IPS-15b (cell line): ENCODE results near the gene IQCF6.
"Not testable (repeated sequence)": the region's sequence is repeated elsewhere in the genome, so short reads cannot be mapped to it uniquely, and the experiment has no call there.

ENCODE experiments used
- H3K27me3 ChIP-seq: one replicate; pipeline ENCODE4 v1.6.1; 2013; ENCODE audit warnings: low read length; ENCODE audit not compliant: control insufficient read depth, insufficient read depth
- H3K36me3 ChIP-seq: one replicate; pipeline ENCODE4 v1.6.1; 2013; ENCODE audit warnings: low read length; ENCODE audit not compliant: control insufficient read depth, insufficient read depth
- H3K4me1 ChIP-seq: one replicate; pipeline ENCODE4 v1.6.1; 2013; ENCODE audit warnings: mild to moderate bottlenecking, low read length; ENCODE audit not compliant: control insufficient read depth, insufficient read depth
- H3K4me3 ChIP-seq: one replicate; pipeline ENCODE4 v1.5.1; 2013; ENCODE audit warnings: low read depth, low read length
- H3K9ac ChIP-seq: one replicate; pipeline ENCODE4 v1.6.1; 2013; ENCODE audit warnings: low read depth, mild to moderate bottlenecking, low read length
- H3K9me3 ChIP-seq: one replicate; pipeline ENCODE4 v1.6.1; 2013; ENCODE audit warnings: mild to moderate bottlenecking, low read length; ENCODE audit not compliant: control insufficient read depth, insufficient read depth

The IQCF6 gene

DNA sequence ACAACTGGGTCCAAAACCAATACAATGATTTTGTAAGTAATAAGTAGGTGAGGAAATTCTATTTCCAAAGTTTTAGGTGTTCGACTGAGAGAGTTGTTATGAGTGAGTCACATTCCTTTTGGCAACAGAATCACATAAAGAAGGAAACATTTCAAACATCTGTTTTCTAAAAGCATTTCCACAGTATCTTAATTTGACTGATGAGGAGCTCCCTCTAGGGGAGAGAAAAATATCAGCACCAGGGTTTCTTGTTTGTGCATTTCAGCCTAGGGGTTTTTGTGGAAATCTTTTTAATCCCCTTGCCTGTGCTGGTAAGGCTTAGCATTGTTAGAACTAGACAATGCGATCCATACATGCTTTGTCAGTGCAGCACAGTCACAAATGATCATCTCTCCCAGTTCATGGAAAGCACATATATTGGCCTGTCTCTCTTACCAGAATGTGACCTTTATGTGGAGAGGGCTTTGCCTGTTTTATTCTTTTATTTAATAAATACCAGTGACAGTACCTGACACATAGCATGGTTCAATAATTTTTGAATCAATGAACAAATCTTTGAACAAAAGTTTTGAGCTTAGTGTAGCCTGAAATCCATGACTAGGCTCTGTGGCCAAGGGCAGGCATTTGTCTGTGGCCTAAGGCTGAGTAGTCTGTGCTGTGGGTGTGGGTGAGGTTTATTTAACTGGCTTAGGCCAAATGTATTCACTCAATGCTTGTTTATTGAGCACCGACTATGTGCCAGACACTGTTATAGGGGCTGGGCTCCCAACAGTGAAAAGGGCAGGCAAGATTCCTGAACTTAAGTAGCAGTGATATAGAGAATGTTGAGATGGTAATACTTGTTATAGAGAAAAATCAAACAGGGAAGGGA lies 21.1 kb upstream of the IQCF6 start:
- no peaks in the 10 kb centered on the region for H3K36me3 ChIP-seq
- no peaks in the 10 kb centered on the region for H3K27me3 ChIP-seq
- peaks cover 20% of the 10 kb centered on the region for H3K4me1 ChIP-seq
- H3K9ac ChIP-seq: no peak overlapping the region
- H3K9me3 ChIP-seq: no peaks in the 10 kb centered on the region
- no peak overlapping the region for H3K4me3 ChIP-seq

GRCh38 chr3:51798411-51798963 lies 19.4 kb upstream of the IQCF6 start:
- H3K4me1 ChIP-seq: peaks cover 26% of the 10 kb centered on the region
- H3K4me3 ChIP-seq: no peak overlapping the region
- no peaks in the 10 kb centered on the region for H3K36me3 ChIP-seq
- H3K9me3 ChIP-seq: no peaks in the 10 kb centered on the region
- H3K27me3 ChIP-seq: no peaks in the 10 kb centered on the region
- H3K9ac ChIP-seq: no peak overlapping the region

DNA sequence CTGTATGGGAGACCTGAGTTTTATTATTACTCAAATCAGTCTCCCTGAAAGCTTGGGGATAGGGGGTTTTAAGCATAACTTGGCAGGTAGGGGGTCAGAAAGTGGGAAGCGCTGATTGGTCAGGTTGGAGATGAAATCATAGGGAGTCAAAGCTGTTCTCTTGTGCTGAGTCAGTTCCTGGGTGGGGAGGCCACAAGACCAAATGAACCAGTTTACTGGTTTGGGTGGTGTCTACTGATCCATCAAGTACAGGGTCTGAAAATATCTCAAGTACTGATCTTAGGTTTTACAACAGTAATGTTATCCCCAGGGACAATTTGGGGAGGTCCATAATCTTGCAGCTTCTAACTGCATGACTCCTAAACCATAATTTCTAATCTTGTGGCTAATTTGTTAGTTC lies 17.8 kb upstream of the IQCF6 start:
- no peak overlapping the region for H3K4me3 ChIP-seq
- no peaks in the 10 kb centered on the region for H3K36me3 ChIP-seq
- no peak overlapping the region for H3K9ac ChIP-seq
- no peaks in the 10 kb centered on the region for H3K27me3 ChIP-seq
- H3K4me1 ChIP-seq: peaks cover 19% of the 10 kb centered on the region
- H3K9me3 ChIP-seq: no peaks in the 10 kb centered on the region

DNA sequence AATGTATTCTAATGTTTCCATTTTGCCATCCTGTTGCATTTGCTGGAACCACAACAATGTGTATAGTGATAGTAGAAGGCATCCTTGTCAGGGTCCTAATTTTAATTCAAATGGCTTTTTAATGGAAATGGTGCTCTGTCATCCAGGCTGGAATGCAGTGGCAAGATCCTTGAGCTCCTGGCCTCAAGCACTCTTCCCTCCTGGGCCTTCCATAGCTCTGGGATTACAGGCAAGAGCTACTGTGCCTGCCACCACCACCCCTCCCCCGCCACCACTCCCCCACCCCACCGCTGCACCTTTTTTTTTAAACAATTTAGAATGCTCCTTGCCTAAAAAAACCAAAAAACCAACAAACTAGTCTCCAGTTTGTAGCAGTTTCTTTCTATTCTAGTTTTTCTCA lies 15.2 kb upstream of the IQCF6 start:
- Histone ChIP-seq H3K36me3 (no peaks in the 10 kb centered on the region), H3K4me1 (peaks cover 16% of the 10 kb centered on the region), H3K4me3 (no peak overlapping the region), H3K9ac (no peak overlapping the region), H3K9me3 (no peaks in the 10 kb centered on the region), H3K27me3 (no peaks in the 10 kb centered on the region)

GRCh38 chr3:51792206-51792605 lies 13.2 kb upstream of the IQCF6 start:
- Histone ChIP-seq H3K4me3 (no peak overlapping the region), H3K9ac (no peak overlapping the region), H3K4me1 (peaks cover 16% of the 10 kb centered on the region), H3K36me3 (no peaks in the 10 kb centered on the region), H3K27me3 (no peaks in the 10 kb centered on the region), H3K9me3 (no peaks in the 10 kb centered on the region)

DNA sequence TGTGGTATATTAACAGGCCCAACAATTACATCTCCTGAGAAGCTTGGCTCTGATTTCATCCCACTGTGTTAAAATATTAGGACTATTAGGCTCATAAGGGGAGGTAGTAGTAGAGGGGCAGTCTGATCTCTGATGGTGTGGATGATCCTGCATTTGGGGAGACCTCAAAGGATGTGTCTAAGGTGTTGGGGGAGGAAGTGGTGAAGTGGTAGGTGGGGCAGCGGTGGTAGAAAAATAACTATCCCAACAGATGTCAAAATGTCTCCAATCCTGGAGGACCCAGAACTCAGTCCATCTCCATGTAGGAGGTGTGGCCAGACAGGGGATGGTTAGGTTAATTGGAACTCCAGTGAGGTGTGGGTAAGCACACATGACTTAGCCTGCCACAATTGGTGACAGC lies 10.4 kb upstream of the IQCF6 start:
- Histone ChIP-seq H3K9me3 (no peaks in the 10 kb centered on the region), H3K4me3 (no peak overlapping the region), H3K27me3 (no peaks in the 10 kb centered on the region), H3K36me3 (no peaks in the 10 kb centered on the region), H3K4me1 (peaks cover under 1% of the 10 kb centered on the region), H3K9ac (no peak overlapping the region)

DNA sequence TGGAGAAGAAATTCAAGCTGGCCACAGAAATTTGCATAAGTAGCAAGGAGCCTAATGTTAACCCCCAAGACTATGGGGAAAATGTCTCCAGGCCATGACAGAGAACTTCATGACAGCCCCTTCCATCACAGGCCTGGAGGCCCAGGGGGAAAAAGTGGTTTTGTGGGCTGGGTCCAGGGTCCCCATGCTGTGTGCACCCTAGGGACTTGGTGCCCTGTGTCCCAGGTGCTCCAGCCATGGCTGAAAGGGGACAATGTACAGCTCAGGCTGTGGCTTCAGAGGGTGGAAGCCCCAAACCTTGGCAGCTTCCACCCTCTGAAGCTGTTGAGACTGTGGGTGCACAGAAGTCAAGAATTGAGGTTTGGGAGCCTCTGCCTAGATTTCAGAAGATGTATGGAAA lies 8.5 kb upstream of the IQCF6 start:
- H3K4me1 ChIP-seq, H3K9ac ChIP-seq: not testable (repeated sequence)

GRCh38 chr3:51786267-51786666 lies 7.2 kb upstream of the IQCF6 start:
- no peak overlapping the region for H3K4me3 ChIP-seq
- no peaks in the 10 kb centered on the region for H3K27me3 ChIP-seq
- H3K4me1 ChIP-seq: no peaks in the 10 kb centered on the region

More for the DNA sequence above, 8.5 kb upstream of the IQCF6 start:
- H3K9me3 ChIP-seq, H3K4me3 ChIP-seq, H3K36me3 ChIP-seq, H3K27me3 ChIP-seq: not testable (repeated sequence)

DNA sequence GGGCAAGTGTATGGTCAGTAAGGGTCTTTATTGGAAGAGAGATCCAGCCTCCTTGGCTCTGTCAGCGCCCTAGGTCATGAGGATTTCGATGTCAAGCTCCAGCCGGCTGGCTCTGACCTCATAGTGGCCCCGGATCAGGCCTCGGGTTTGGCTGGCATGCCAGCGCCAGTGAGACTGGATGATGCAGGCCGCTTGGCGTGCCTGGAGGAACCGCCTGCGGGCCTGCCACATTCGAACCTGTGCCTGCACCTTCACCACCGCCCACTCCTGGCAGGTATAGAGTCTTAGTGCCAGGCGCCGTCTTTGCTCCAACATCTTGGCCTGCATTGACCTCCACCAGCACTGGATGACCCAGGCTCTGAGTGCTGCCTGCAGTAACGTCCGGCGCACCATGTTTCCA lies 483 bp downstream of the IQCF6 start:
- H3K27me3 ChIP-seq: no peaks in the 10 kb centered on the region
- no peak overlapping the region for H3K4me3 ChIP-seq
- H3K4me1 ChIP-seq: peaks cover 3% of the 10 kb centered on the region
- H3K9ac ChIP-seq: no peak overlapping the region
- H3K9me3 ChIP-seq: no peaks in the 10 kb centered on the region
- no peaks in the 10 kb centered on the region for H3K36me3 ChIP-seq

More at GRCh38 chr3:51786267-51786666, 7.2 kb upstream of the IQCF6 start:
- H3K9ac ChIP-seq: no peak overlapping the region
- H3K9me3 ChIP-seq: no peaks in the 10 kb centered on the region
- no peaks in the 10 kb centered on the region for H3K36me3 ChIP-seq

- H3K9ac ChIP-seq: no peak overlapping the region
- no peaks in the 10 kb centered on the region for H3K36me3 ChIP-seq
- no peaks in the 10 kb centered on the region for H3K27me3 ChIP-seq
- H3K4me1 ChIP-seq: peaks cover 7% of the 10 kb centered on the region
- H3K4me3 ChIP-seq: no peak overlapping the region
- H3K9me3 ChIP-seq: no peaks in the 10 kb centered on the region
Observed at GRCh38 chr3:51777985-51778384, 1.1 kb downstream of the IQCF6 start.

DNA sequence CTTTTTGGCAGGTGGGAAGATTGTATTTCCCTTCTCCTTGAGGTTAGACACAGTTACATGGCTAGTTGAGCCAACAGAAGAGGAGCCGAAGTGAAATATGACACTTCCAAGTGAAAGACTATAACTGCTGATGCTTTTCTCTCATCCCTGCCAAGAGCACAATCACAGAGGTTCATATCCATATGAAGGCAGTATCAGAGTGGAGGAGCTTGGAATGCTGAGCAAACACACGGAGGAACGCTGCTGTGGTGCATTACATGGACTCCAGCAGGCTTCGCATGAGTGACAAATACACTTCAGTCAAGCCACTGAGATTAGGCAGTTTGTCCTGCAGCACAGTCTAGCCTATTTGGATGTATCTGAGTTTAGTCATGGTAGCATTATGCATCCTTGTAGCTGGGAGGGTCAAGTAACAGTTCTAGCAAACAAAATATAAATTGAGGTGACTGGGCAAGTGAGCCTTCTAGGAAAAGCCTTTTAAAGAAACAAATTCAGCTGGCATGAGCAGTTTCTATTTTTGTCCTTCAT lies 5.4 kb downstream of the IQCF6 start:
- Histone ChIP-seq H3K4me1 (peaks cover 7% of the 10 kb centered on the region), H3K9ac (no peak overlapping the region), H3K36me3 (no peaks in the 10 kb centered on the region), H3K27me3 (no peaks in the 10 kb centered on the region), H3K9me3 (no peaks in the 10 kb centered on the region), H3K4me3 (no peak overlapping the region)

GRCh38 chr3:51759203-51759602 lies 19.8 kb downstream of the IQCF6 start:
- Histone ChIP-seq H3K9me3 (peaks cover 3% of the 10 kb centered on the region), H3K4me1 (no peaks in the 10 kb centered on the region), H3K9ac (no peak overlapping the region), H3K4me3 (no peak overlapping the region), H3K36me3 (no peaks in the 10 kb centered on the region), H3K27me3 (no peaks in the 10 kb centered on the region)
